ENCODE measurements around the gene ACVRL1.
"Not testable (repeated sequence)": the region's sequence is repeated elsewhere in the genome, so short reads cannot be mapped to it uniquely, and the experiment has no call there.

ACVRL1 gene

GRCh38 chr12:51874486-51874885, 32.8 kb upstream of the ACVRL1 start:
- DNase-seq = no peak

GRCh38 chr12:51879102-51879501, 28.2 kb upstream of the ACVRL1 start:
- no peak for DNase-seq

GRCh38 chr12:51883295-51883694, 24.0 kb upstream of the ACVRL1 start:
- no peak for DNase-seq

- no peak for DNase-seq
Measured at GRCh38 chr12:51883998-51884675, 23.2 kb upstream of the ACVRL1 start.

- DNase-seq = no peak
Measured at GRCh38 chr12:51884676-51885229, 22.6 kb upstream of the ACVRL1 start.

- DNase-seq = not testable (repeated sequence)
Measured at GRCh38 chr12:51885294-51886020, 21.8 kb upstream of the ACVRL1 start.

GRCh38 chr12:51886021-51886710, 21.1 kb upstream of the ACVRL1 start:
- peak; percentile 42 to 71 for DNase-seq

GRCh38 chr12:51887476-51888315, 19.6 kb upstream of the ACVRL1 start, which contains the start of gene ANKRD33:
TSS of gene ANKRD33 (plus strand) at chr12:51888103. CDS start at chr12:51888187, 84 bp downstream.
- DNase-seq = peak in 1 of 2 donors; percentile 18

GRCh38 chr12:51888316-51889215, 18.7 kb upstream of the ACVRL1 start:
- DNase-seq = no peak

GRCh38 chr12:51889216-51890132, 17.8 kb upstream of the ACVRL1 start:
- no peak for DNase-seq

GRCh38 chr12:51890133-51890464, 17.2 kb upstream of the ACVRL1 start:
- DNase-seq = no peak

GRCh38 chr12:51890511-51891171, 16.7 kb upstream of the ACVRL1 start:
- DNase-seq = no peak

GRCh38 chr12:51891843-51892242, 15.5 kb upstream of the ACVRL1 start:
- DNase-seq = peak in 1 of 2 donors; percentile 8

- DNase-seq = no peak
Measured at GRCh38 chr12:51893786-51894185, 13.5 kb upstream of the ACVRL1 start.

- no peak for DNase-seq
Measured at GRCh38 chr12:51895378-51896135, 11.7 kb upstream of the ACVRL1 start.

- no peak for DNase-seq
Measured at GRCh38 chr12:51896236-51896635, 11.1 kb upstream of the ACVRL1 start.

- DNase-seq = no peak
Measured at GRCh38 chr12:51897181-51897580, 10.1 kb upstream of the ACVRL1 start.

GRCh38 chr12:51898506-51898905, 8.8 kb upstream of the ACVRL1 start:
- no peak for DNase-seq

GRCh38 chr12:51898937-51899336, 8.4 kb upstream of the ACVRL1 start:
- DNase-seq = no peak
